Renal pelvis (tissue), 4 donors: ENCODE data around the gene BATF3. TPM values are rescaled to one million over a fixed set of nuclear protein-coding genes. Genes with fewer than 3 reads are reported as not detected.

ENCODE experiments used
- DNase-seq: peaks from one replicate; pipeline ENCODE4 v3.0.0-alpha.2; 2013
- polyA plus RNA-seq, 3 donors: library from polyadenylated mRNA; unstranded; fragments of 120-200 nt; gene quantifications; one replicate each; pipeline ENCODE4 v1.2.1, GENCODE V29; 2013; ENCODE audit not compliant: insufficient read length in 3 of 3

BATF3 gene
- polyA plus RNA-seq, 3 donors: 1.1 to 1.9 (median 1.6) TPM

DNA sequence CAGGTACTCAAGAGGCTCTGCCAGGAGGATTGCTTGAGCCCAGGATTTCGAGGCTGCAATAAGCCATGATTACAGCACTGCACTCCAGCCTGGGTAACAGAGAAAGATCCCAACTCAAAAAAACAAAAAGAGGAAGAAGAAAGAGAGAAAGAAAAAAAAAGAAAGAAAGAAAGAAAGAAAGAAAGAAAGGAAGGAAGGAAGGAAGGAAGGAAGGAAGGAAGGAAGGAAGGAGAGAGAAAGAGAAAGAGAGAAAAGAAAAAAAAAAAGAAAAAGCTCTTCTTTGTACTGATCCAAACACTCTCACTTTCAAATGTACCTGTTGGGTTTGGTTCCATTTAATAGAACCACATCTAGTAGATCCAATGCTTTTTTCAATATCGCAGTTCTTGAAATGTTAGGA, 11.8 kb downstream of the BATF3 start:
- DNase-seq: no peak

DNA sequence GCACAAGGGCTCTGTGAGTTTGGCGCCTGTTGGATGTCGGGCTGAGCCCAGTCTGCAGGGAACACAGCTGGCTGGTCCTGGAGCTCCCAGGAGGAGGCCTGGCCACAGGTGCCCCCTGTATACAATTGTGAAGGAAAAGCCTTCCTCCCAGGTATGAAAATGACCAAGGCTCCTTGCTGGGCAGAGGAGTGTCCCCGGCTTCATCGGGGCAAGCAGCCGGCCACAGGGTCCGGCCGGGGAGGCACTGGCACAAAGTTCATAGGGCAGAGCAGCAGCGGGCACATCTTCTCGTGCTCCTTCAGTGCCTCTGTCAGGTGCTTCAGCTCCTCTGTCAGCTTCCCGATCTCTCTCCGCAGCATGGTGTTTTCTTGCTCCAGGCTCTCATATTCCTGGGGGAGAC, 13.0 kb downstream of the BATF3 start:
- no peak for DNase-seq

DNA sequence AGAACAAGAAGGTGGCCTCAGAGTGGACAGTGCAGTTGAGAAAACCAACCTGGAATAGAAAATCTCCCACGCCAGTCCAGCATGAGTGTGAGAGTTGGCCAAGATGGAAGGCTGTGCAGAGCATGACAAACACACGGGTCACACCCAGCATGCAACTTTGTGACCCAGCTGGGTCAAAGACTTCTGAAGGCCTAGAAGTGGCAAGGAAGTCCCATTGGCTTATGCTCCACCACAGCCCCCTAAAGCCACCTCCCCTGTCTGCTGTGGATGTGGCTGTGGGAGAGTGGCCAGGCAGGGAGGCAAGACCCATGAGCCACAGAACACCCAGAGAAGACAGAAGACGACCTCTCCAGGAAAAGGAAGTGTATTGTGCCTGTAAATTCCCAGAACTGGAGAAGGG, 13.6 kb downstream of the BATF3 start:
- DNase-seq: no peak

DNA sequence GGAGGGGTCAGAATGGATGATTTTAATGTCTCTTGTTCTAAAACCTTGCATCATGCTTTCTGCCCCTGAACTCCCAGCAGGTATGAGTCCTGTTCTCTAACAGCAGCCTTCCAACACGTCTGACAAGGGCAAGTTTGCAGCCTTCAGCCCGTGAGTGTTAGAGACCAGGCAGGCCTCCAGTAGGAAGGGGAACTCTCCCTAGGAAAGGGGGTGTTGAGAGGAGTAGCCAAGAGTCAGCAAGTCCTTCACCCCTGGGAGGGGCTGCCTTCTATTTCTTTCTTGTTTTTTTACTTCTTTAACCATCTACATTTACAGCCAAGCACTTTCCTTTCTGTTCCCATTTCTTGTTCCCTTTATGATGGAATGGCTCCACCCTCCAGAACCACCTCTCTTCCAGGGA, 14.2 kb downstream of the BATF3 start:
- no peak for DNase-seq

DNA sequence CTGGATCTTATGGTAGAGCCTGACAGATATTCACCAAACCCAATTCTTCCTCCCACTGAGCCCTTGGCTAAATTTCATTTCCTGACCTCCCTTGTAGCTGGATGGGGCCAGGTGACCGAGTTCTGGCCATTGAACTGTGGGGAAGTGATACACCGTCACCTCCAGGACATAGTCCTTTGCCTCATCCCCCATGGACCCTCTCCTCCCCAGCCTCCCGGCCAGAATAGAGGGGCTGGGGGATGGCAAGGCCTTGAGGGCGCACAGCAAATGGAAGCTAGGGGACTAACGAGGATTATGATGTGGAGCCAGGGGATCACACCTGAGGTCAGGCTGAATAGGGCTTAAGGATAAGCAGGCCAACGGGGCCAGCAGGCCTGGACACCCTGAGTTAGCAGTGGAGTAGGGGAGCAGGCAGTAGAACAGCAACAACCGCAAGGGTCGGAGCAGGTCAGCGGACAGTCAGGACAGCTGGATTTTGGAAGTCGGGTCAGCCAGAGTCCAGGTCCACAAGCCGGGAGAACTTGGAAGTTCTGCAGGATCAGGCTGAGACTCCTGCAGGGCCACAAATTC, 15.0 kb downstream of the BATF3 start:
- DNase-seq: no peak

DNA sequence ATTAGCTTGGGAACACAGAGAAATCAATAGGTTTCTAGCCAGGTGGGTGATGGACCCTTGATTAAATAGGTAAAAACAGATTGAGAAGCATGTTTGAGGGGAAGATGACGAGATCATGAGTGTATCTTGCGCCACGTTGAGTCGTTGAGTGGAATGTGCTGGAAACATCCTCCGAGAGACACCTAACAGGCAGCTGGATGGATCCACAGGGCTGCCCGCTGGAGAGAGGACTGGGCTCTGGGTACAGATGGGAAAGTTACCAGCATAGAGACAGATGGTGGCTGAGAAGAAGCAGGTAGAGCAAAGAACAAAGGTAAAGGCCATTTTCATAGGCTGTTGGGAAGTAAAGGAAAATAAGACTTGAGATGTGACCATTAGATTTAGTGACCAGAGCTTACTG, 15.6 kb downstream of the BATF3 start:
- DNase-seq: no peak

DNA sequence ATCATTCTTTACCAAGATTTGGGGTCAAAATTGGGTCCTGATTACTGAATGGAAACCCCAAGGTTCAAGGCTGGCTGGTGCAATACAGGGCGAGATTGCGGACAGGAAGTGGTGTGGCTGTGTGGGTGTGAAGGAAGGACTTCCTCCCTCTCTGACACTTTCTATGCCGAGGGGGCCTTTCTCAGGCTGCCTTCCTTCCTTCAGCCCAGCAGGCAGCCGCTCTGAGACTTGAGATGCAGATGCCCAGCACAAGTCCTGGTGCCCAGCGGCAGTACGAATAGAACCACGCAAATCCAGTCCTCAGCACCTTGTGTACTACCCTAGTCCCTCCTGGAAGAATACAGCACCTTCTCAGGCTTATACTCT, 16.3 kb downstream of the BATF3 start:
- DNase-seq: no peak

DNA sequence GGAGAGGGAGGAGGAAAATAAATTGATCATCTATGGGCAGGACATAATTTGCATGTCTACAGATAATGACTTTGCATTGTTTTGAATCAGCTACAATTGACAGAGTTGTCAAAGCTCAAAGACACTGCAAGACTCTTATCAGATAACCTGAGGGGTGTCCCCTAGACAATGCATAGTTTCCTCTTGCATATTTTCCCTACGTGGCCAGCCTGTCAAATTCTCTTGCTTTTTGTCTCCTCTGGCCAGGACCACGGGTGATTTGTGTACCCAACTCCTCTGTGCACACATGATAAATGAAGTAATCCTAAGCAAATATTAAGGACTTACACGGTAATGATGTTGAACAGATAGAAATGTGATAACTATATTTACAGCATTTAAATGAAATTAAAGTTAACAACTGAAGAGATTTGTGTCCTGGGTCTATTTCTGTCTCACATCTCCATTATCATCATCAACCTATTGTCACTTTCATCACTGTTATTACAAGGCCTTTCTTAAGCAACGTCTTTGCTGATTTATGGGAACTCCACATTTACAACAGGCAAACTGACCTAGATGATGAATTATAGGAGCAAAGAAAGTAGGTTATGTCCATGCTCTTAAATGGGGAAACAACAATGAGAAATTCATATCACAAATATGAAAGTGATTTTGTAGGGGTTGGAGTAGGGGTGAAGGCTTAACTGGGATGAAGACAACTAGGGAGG, 18.8 kb downstream of the BATF3 start:
- no peak for DNase-seq

DNA sequence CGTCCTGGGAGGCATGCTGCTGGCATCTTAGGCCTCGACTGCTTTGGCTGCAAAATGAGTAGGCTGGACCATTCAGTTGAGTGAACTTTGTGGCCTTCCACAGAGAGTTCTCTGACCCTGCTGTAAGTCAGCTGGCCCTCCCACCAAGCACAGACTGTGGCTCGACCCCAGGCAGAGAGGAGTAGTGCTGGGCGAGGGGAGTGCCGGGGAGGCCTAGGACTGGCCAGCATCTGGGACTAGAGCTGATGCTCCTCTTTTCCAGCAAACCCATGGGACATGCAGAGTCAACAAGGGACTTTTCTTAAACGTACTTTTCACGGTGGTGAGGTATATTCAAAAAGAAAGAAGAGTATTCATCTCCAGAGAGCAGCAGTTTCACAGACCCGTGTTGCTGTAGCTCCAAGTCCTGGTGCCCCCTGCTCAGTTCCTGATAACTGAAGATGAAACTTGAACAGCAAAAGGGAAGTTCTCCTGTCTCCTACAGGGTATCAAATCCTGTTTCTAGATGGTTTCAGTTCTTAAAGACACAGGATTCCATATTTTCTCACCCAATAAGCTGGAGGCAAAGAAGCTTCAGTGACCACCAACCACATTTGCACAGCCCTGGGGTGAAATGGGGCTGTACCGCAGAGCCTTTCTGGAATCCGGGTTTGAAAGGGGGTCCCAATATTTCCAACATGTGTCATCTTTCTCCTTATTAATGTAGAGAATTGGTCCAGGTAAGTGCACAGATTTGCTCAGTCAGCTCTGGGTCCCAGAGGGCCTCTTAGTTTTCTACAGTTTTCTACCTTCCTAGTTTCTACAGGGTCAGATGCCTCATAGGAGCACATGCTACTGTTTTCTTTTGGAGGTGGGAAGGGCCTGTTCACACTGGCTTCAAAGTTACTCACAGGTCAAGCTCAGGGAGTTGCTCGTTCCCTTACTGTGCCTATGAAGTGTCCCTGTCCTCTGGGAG, 20.9 kb downstream of the BATF3 start:
- DNase-seq: no peak

DNA sequence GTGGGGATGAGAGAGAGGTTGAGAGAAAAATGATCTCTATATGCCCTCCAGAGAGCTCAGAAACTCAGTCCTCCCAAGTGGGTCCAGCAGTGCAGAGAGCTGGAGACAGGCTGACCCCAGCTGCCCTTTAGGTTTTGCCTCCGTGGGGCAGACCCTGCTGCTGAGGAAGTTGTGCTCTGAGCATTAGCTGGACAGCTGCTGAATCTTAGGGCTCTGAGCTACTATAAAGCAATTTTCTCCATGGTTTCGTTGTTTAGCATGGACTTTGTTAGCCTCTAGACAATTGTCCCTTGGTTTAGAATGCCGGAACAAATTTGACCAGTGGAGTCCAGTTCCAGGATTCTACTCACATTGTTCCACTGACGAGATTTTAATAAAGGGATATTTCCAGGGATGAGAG, 22.1 kb downstream of the BATF3 start:
- no peak for DNase-seq

DNA sequence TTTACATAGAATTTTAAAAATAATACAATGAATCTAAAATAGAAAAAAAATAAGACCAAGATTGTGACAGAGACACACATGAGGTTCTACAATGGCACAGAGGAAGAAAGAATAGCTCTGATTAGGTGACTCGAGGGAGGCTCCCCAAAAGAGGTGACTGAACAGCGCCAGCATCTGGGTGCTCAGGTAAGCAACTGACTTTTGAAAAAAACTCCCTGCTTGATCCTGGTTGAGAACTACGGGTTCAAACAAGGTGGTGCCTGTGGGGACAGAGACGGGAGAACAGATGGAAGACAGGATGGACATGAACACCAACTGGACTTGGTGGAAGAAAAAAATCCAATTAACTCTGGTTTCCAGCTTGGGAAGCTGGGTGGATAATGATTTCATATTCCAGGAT, 22.5 kb downstream of the BATF3 start:
- DNase-seq: no peak

DNA sequence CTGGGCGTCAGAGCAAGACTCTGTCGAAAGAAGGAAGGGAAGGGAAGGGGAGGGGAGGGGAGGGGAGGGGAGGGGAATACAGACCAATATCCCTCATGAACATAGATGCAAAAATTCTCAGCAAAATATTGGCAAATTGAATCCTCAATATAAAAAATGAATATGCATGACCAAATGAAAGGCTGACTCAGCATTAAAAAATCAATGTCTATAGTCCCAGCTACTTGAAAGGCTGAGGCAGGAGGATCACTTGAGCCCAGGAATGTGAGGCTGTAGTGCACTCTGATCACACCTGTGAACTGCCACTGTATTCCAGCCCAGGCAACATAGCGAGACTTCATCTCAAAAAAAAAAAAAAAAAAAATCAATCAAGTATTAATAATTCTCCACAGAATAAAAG, 24.0 kb downstream of the BATF3 start:
- DNase-seq: no peak

DNA sequence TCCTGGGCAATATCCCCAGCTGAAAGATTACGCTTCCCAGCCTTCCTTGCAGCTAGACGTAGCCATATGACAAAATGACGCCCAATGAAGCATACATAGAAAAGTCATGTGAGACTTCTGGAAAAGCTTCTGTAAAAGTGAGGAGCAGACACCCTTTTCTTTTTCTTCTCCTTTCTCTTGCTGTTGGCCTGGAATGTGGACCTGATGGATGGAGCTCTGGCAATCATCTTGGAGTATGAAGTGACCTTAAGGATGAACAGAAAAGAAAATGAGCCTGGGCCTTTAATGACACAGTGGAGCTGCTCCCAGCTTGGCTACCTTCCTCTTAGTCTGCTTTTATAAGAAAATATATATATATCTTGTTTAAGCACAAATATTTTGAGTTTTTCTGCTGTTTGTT, 24.8 kb downstream of the BATF3 start:
- no peak for DNase-seq

DNA sequence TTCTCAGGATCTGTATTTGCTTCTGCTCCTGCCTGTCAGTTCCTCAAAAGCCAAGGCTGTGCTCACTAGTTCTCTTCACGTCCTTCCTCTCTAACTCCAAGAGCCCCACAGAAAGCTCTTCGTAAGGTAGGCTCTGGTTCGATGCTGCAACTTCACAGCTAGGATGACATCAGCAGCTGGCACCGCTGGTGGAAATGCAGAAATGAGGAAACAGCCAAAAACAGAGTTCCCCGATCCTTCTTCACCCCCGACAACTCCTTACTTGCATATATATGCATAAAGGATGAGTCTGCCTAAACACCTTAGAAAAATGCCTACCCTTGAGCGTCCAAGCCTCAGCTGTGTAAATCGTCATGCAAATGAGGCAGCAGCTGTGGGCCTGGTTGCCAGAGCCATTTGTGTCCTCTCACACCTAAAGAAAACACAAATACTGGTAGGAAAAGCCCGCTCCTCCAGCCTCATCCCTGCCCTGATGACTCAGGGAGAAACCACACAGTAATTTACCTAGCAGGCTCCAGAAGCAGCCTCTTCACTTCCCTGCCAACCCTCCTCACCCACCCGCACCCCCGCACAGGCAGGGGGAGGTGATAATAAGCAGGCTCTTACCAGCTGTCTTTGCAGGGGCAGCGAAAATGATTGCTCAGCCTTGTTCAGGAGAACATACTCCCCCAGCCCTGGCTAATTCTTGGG, 28.2 kb downstream of the BATF3 start:
- peak; percentile 52 for DNase-seq

DNA sequence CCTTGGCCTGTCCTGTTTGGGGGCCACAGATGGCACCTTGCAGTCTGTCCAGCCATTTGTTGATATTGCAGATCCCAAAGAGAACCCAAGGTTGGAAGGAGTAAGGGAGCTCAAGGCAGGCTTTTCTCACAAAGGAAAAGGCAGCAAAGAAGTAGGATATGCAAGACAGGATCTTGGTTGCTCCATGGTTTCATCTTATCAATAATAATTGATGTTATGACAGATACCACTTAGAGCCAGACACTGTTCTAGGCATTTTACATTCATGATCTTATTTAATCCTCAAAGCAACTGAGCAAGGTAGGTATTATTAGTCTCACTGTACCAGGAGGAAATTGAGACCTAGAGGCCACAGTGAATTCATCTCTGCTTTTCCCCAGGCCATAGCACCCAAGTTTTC, 28.8 kb downstream of the BATF3 start:
- DNase-seq: no peak

DNA sequence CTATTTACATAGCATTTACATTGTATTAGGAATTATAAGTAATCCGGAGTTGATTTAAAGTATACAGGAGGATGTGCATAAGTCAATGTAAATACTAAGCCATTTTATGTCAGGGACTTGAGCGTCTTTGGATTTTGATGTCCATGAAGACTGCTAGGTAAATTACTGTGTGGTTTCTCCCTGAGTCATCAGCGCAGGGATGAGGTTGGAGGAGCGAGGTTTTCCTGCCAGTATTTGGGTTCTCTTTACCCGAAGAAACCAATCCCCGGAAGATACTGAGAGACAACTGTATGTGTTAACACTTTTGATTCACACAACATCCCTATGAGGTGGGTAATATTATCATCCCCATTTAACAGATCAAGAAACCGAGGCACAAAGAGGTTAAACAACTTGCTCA, 29.3 kb downstream of the BATF3 start:
- no peak for DNase-seq

DNA sequence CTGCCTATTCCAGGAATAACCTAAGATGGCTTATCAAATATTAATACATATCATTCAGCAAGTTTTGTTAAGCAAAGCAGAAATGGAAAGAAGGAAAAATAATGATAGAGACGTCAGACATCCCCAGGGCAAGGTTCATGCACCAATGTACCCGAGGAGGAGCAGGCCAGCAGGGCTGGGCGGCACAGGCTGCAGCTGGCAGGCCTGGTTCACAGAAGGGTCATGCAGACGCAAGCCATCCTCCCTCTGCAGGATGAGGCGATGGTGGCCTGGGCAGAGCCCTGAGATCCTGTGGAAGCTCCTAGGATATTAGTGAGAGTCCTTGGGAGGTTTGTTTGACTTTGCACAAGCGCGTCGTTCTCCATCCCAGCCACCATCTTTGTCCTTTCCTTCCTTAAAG, 30.0 kb downstream of the BATF3 start:
- DNase-seq: no peak

DNA sequence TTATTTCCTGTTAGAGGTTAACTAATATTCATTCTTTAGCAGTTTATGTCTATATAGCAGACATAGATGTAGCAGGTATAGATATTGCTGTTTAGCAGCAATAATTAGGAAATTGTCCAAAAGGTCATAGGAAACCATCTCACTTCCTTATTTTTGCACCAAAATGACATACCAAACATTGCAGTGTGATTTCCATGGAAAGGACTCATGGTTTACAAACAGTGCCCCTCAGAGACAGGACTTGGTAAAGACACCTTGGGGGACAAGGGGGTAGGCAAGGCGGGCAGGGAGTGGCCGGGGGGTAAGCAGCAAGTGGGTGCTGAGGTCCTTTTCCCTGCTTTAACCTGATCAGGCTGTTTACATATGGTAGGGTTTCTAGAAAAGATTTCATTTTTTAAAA, 30.5 kb downstream of the BATF3 start:
- DNase-seq: no peak

DNA sequence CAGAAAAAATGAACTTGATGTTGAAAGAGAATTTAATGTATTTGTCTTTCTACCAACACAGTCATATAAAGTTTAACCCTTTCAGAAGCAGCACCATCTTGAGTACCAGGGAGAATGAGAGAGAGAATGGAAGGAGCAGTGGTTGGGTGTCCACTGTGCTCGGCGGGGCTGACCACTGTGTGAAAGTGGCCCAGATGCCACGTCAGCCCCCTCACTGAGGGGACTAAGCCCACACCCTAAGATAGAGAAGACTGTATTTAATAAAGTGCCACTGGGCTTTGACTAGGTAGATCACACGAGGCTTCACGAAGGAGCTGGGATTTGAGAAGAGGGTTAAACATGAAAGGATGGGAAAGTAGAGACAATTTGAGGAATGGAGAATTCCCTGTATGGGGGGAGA, 31.2 kb downstream of the BATF3 start:
- DNase-seq: no peak

DNA sequence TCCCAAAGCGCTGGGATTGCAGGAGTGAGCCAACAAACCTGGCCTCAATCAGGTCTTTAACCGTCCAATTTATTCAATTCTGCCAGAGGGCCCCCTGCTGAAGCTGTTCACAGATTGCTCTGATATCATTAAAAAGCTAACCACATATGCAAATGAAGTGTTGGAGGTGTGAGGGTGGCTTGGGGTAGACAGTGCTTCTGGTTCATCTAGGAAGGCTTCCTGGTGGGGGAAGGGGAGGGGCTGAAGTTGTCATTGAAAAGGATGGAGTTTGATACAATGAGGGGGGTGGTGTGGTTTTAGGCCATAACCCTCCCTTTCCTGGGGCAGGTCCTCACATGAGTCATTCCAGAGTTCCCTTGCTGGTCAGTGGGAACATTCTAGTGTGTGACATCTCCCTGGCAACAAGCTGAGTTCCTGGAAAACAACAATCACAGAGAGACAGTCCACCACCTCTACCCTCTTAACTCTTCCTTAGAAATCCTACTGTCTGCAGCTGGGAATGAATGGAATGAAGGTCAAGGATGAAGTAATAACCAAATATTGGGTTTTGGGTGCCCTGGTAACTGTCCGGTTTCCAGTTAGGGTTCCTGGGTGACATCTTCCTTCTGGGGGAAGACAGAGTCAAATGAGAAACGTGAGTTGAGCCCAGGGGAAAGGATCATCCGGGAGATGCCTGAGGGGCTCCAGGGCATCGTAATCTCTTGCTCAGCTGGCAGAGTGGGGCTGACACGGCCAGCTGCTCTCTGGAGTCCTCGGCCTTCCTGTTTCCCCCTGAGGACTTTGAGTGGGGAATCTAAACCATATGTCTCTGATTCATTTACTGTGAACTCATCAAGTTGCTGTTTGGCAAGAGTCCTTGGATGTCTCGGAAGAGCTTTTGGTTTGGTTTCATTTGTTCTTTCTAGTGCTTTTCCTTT, 32.2 kb downstream of the BATF3 start:
- DNase-seq: peak; percentile 62

DNA sequence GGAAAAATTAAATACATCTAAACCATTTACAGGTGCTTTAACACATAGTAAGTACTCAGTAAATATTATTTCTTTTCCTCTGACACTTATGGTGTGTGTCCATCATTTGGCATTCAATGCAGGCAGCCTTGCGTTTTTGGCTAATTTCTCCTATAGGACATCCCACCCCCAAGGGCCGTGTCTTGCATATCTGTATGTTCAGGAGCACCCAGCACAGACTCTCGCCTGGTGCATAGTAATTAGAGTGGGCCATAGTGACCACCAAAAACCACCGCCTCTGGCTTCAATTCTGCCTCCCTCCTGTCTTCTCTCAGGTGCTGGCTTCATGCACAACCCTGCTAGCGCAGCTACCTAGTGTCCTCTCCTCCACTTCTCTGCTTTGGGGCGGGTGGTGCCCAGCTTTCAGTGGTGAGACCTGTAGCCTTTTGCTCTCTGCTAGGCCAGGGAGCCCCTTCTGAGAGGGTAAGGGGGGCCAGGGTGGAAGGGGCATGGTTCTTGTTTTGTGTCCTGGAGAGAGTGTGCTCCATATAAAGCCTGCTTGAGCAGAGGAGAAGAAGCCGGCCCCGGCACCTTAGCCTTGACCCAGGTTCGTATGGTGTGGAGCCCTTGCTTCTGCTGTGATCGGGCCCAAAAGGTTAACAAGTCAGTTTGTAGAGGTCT, 33.4 kb downstream of the BATF3 start:
- no peak for DNase-seq
